ENCODE measurements around the gene CAMK1D. TPM values are rescaled to one million over a fixed set of nuclear protein-coding genes. Genes with fewer than 3 reads are reported as not detected.

The CAMK1D gene
- total RNA-seq, 2 experiments from 2014 or later, result 19.0 to 25.6 TPM

- H3K27ac ChIP-seq (ENCODE audit: low read depth, low read length, poor library complexity, severe bottlenecking), result no peak overlapping the region
- H3K4me3 ChIP-seq (ENCODE audit: low read depth, low read length, poor library complexity, severe bottlenecking), result no peak overlapping the region
- no peak overlapping the region for H3K4me2 ChIP-seq (ENCODE audit: low read length)
- 0 out of 2 replicates have a peak, but pooled peaks cover 12% of the 10 kb centered on the region for H3K79me2 ChIP-seq (ENCODE audit: insufficient read depth, low read depth, low read length)
- H3K9me3 ChIP-seq (ENCODE audit: low read length), result no peaks in the 10 kb centered on the region
- ChIA-PET CTCF (ENCODE audit: unreplicated experiment) (no interaction called here), POLR2A (interaction anchor here (0.5 to 0.6 kb wide), 2 partner anchors 23 to 71 kb away, joined by 3 to 5 read pairs; no protein-coding TSS in a partner anchor)
- intact Hi-C loops (cut with micrococcal nuclease; ENCODE audit: unreplicated experiment), result no loop called here
- no peaks in the 10 kb centered on the region for H4K20me1 ChIP-seq (ENCODE audit: insufficient read depth, low read length)
- BruUV-seq (replicated peaks), result no TSS peak
- no peak overlapping the region for H2AFZ ChIP-seq (ENCODE audit: low read length)
- no peak for TF ChIP-seq EZH2phosphoT487 (IDR thresholded peaks at IDR 0.05; ENCODE audit: borderline replicate concordance, low read depth, low read length)
- TF ChIP-seq, protein P1, sequence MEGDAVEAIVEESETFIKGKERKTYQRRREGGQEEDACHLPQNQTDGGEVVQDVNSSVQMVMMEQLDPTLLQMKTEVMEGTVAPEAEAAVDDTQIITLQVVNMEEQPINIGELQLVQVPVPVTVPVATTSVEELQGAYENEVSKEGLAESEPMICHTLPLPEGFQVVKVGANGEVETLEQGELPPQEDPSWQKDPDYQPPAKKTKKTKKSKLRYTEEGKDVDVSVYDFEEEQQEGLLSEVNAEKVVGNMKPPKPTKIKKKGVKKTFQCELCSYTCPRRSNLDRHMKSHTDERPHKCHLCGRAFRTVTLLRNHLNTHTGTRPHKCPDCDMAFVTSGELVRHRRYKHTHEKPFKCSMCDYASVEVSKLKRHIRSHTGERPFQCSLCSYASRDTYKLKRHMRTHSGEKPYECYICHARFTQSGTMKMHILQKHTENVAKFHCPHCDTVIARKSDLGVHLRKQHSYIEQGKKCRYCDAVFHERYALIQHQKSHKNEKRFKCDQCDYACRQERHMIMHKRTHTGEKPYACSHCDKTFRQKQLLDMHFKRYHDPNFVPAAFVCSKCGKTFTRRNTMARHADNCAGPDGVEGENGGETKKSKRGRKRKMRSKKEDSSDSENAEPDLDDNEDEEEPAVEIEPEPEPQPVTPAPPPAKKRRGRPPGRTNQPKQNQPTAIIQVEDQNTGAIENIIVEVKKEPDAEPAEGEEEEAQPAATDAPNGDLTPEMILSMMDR (conservative IDR thresholded peaks at IDR 0.05; ENCODE audit: low read length), result no peak
- H3K36me3 ChIP-seq (ENCODE audit: insufficient read depth, low read length), result no peaks in the 10 kb centered on the region
- H3K9me2 ChIP-seq (ENCODE audit: insufficient read depth, low read length), result no peaks in the 10 kb centered on the region
- DNase-seq (ENCODE audit: low spot score), result no peak
- no peaks in the 10 kb centered on the region for H3K4me1 ChIP-seq (ENCODE audit: insufficient read depth, low read length, poor library complexity, severe bottlenecking)
Measured at GRCh38 chr10:12397147-12397896, 48.0 kb downstream of the CAMK1D start.

DNA sequence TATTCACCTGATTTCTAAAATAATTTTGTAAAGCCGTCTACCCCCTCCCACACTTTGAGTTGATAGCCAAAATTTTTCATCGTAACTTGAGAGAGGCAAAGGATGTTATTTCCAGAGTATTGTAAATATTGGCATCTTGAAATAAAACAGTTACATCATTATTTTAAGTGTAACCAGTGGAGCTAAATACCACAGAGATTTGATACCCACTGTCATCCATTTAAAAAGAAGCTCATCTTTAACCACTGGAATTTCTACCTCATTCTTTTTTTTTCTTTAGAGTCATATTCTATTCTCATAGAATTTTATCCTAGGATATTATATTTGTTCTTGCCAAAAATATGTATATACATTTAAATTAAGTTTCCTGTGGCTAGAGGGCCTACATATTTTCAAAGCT lies 48.6 kb downstream of the CAMK1D start:
- H3K79me2 ChIP-seq (ENCODE audit: insufficient read depth, low read depth, low read length), result 0 out of 2 replicates have a peak, but pooled peaks cover 8% of the 10 kb centered on the region
- ChIA-PET POLR2A (interaction anchor here (0.6 kb wide), 2 partner anchors 23 to 98 kb away, joined by 4 to 5 read pairs; no protein-coding TSS in a partner anchor), CTCF (ENCODE audit: unreplicated experiment) (no interaction called here)
- no peak overlapping the region for H3K4me3 ChIP-seq (ENCODE audit: low read depth, low read length, poor library complexity, severe bottlenecking)
- intact Hi-C loops (cut with micrococcal nuclease; ENCODE audit: unreplicated experiment), result no loop called here
- no peaks in the 10 kb centered on the region for H3K9me2 ChIP-seq (ENCODE audit: insufficient read depth, low read length)
- no TSS peak for BruUV-seq (replicated peaks)
- H3K27ac ChIP-seq (ENCODE audit: low read depth, low read length, poor library complexity, severe bottlenecking), result no peak overlapping the region
- H2AFZ ChIP-seq (ENCODE audit: low read length), result no peak overlapping the region
- TF ChIP-seq, protein P1 (conservative IDR thresholded peaks at IDR 0.05; ENCODE audit: low read length), result no peak
- no peak for TF ChIP-seq EZH2phosphoT487 (IDR thresholded peaks at IDR 0.05; ENCODE audit: borderline replicate concordance, low read depth, low read length)
- H3K36me3 ChIP-seq (ENCODE audit: insufficient read depth, low read length), result no peaks in the 10 kb centered on the region
- DNase-seq (ENCODE audit: low spot score), result no peak
- no peaks in the 10 kb centered on the region for H3K9me3 ChIP-seq (ENCODE audit: low read length)
- H3K4me1 ChIP-seq (ENCODE audit: insufficient read depth, low read length, poor library complexity, severe bottlenecking), result no peaks in the 10 kb centered on the region
- H3K4me2 ChIP-seq (ENCODE audit: low read length), result no peak overlapping the region
- no peaks in the 10 kb centered on the region for H4K20me1 ChIP-seq (ENCODE audit: insufficient read depth, low read length)

All from OCI-LY7 (cell line).